ENCODE results near the gene ZNF532.

Gene ZNF532

GRCh38 chr18:58949031-58949430, 84.4 kb downstream of the ZNF532 start:
- Histone ChIP-seq H2BK5ac (ENCODE audit: low read length) (no peak overlapping the region), H3K4me2 (ENCODE audit: low read length) (no peak overlapping the region), H3K79me1 (ENCODE audit: low read length) (peaks cover 14% of the 10 kb centered on the region), H3K27me3 (ENCODE audit: insufficient read depth, low read length, poor library complexity) (no peaks in the 10 kb centered on the region), H3K79me2 (ENCODE audit: control insufficient read depth, insufficient read depth, low read length) (peaks cover 4% of the 10 kb centered on the region), H3K4me1 (ENCODE audit: control insufficient read depth, low read depth, low read length) (no peaks in the 10 kb centered on the region), H3K27ac (ENCODE audit: low read depth, low read length) (no peak overlapping the region), H2BK15ac (replicated peaks; ENCODE audit: low read depth) (no peak overlapping the region), H3K56ac (ENCODE audit: low read length) (no peak overlapping the region), H4K5ac (ENCODE audit: low read length) (no peak overlapping the region), H3K36me3 (ENCODE audit: control insufficient read depth, insufficient read depth, low read length) (peaks cover 10% of the 10 kb centered on the region), H4K8ac (ENCODE audit: low read depth, low read length) (no peak overlapping the region), H2BK120ac (ENCODE audit: low read depth, low read length) (no peak overlapping the region), H3K4me3 (ENCODE audit: low read length) (no peak overlapping the region), H3K23ac (ENCODE audit: low read length) (no peak overlapping the region), H3K4ac (ENCODE audit: low read depth, low read length) (no peak overlapping the region), H3K18ac (ENCODE audit: low read length) (no peak overlapping the region), H2AK5ac (ENCODE audit: low read length) (no peak overlapping the region), H3K9ac (ENCODE audit: low read length) (no peak overlapping the region)
- no peak for DNase-seq
- no CpG with 5 or more reads among the region's 1 CpG for WGBS (ENCODE audit: extremely low coverage, insufficient coverage, low lambda C conversion rate)

DNA sequence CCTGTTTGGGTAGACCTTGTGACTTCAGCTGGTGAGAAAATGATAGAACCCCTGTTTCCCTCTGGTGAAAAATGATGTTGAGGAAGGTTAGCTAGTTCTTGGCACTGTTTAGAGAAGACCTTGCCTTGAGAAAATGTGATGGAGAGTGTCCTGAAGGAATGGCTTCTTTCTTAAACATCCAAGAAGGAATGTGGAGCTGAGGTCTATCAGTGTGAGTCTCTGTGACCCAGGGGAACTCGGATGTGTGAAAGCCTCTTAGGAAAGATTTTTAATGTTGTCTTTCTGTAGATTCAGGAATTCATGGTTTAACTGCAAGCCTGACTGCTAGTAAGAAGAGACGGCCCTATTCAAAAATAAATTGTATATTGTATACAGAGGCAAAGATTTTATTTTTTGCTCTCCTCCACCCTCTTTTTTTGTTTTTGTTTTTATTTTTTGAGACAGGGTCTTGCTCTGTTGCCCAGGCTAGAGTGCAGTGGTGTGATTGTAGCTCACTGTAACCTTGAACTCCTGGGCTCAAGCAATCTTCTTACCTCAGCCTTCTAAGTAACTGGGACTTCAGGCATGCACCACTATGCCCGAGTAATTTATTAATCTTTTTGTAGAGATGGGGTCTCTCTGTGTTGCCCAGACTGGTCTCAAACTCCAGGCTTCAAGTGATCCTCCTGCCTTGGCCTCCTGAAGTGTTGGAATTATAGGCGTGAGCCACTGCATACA, 87.5 kb downstream of the ZNF532 start:
- Histone ChIP-seq H2BK5ac (ENCODE audit: low read length) (no peak overlapping the region), H3K4ac (ENCODE audit: low read depth, low read length) (no peak overlapping the region), H2BK120ac (ENCODE audit: low read depth, low read length) (no peak overlapping the region), H3K79me1 (ENCODE audit: low read length) (peaks cover 4% of the 10 kb centered on the region), H4K8ac (ENCODE audit: low read depth, low read length) (no peak overlapping the region), H3K56ac (ENCODE audit: low read length) (no peak overlapping the region), H2AK5ac (ENCODE audit: low read length) (no peak overlapping the region), H3K36me3 (ENCODE audit: control insufficient read depth, insufficient read depth, low read length) (peaks cover 6% of the 10 kb centered on the region), H3K9ac (ENCODE audit: low read length) (no peak overlapping the region), H3K4me1 (ENCODE audit: control insufficient read depth, low read depth, low read length) (no peaks in the 10 kb centered on the region), H3K27ac (ENCODE audit: low read depth, low read length) (no peak overlapping the region), H3K79me2 (ENCODE audit: control insufficient read depth, insufficient read depth, low read length) (no peaks in the 10 kb centered on the region), H3K4me2 (ENCODE audit: low read length) (no peak overlapping the region), H3K18ac (ENCODE audit: low read length) (no peak overlapping the region), H3K23ac (ENCODE audit: low read length) (no peak overlapping the region), H3K4me3 (ENCODE audit: low read length) (no peak overlapping the region), H3K27me3 (ENCODE audit: insufficient read depth, low read length, poor library complexity) (no peaks in the 10 kb centered on the region), H2BK15ac (replicated peaks; ENCODE audit: low read depth) (no peak overlapping the region), H4K5ac (ENCODE audit: low read length) (no peak overlapping the region)
- no CpG with 5 or more reads among the region's 4 CpGs for WGBS (ENCODE audit: extremely low coverage, insufficient coverage, low lambda C conversion rate)
- DNase-seq: no peak

GRCh38 chr18:58952858-58953257, 88.2 kb downstream of the ZNF532 start:
- Histone ChIP-seq H3K27ac (ENCODE audit: low read depth, low read length) (no peak overlapping the region), H3K23ac (ENCODE audit: low read length) (no peak overlapping the region), H3K36me3 (ENCODE audit: control insufficient read depth, insufficient read depth, low read length) (peaks cover 6% of the 10 kb centered on the region), H4K8ac (ENCODE audit: low read depth, low read length) (no peak overlapping the region), H3K79me2 (ENCODE audit: control insufficient read depth, insufficient read depth, low read length) (no peaks in the 10 kb centered on the region), H3K9ac (ENCODE audit: low read length) (no peak overlapping the region), H3K4me3 (ENCODE audit: low read length) (no peak overlapping the region), H3K18ac (ENCODE audit: low read length) (no peak overlapping the region), H4K5ac (ENCODE audit: low read length) (no peak overlapping the region), H3K4me2 (ENCODE audit: low read length) (no peak overlapping the region), H2BK5ac (ENCODE audit: low read length) (no peak overlapping the region), H3K4ac (ENCODE audit: low read depth, low read length) (no peak overlapping the region), H3K79me1 (ENCODE audit: low read length) (peaks cover 4% of the 10 kb centered on the region), H3K56ac (ENCODE audit: low read length) (no peak overlapping the region), H3K27me3 (ENCODE audit: insufficient read depth, low read length, poor library complexity) (no peaks in the 10 kb centered on the region), H3K4me1 (ENCODE audit: control insufficient read depth, low read depth, low read length) (no peaks in the 10 kb centered on the region), H2BK120ac (ENCODE audit: low read depth, low read length) (no peak overlapping the region), H2BK15ac (replicated peaks; ENCODE audit: low read depth) (no peak overlapping the region), H2AK5ac (ENCODE audit: low read length) (no peak overlapping the region)
- peak; percentile 71 for DNase-seq
- WGBS (ENCODE audit: extremely low coverage, insufficient coverage, low lambda C conversion rate): no CpG with 5 or more reads among the region's 3 CpGs

DNA sequence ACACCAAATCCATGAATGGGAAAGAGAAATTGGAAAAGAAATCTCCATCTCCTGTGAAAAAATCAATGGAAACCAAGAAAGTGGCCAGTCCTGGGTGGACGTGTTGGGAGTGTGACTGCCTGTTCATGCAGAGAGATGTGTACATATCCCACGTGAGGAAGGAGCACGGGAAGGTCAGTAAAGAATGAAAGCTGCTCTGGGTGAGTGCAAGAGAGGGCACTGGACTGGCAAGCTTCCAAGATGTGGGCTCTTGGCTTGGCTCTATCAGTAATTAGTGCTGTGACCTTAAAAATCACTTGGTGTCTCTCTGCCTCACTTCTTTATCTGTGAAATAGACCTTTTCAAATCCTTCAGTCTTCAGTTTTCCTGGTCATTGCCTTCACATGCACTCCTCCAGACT, 89.0 kb downstream of the ZNF532 start:
- no peak overlapping the region for H2BK15ac ChIP-seq (replicated peaks; ENCODE audit: low read depth)
- H3K18ac ChIP-seq (ENCODE audit: low read length): no peak overlapping the region
- no CpG with 5 or more reads among the region's 3 CpGs for WGBS (ENCODE audit: extremely low coverage, insufficient coverage, low lambda C conversion rate)
- H3K4me3 ChIP-seq (ENCODE audit: low read length): no peak overlapping the region
- no peak overlapping the region for H4K8ac ChIP-seq (ENCODE audit: low read depth, low read length)
- no peak overlapping the region for H2BK120ac ChIP-seq (ENCODE audit: low read depth, low read length)
- no peak overlapping the region for H3K23ac ChIP-seq (ENCODE audit: low read length)
- peaks cover 4% of the 10 kb centered on the region for H3K79me1 ChIP-seq (ENCODE audit: low read length)
- H2BK5ac ChIP-seq (ENCODE audit: low read length): no peak overlapping the region
- H3K27me3 ChIP-seq (ENCODE audit: insufficient read depth, low read length, poor library complexity): no peaks in the 10 kb centered on the region
- H3K9ac ChIP-seq (ENCODE audit: low read length): no peak overlapping the region
- no peak overlapping the region for H4K5ac ChIP-seq (ENCODE audit: low read length)
- H3K4me2 ChIP-seq (ENCODE audit: low read length): no peak overlapping the region
- H3K4ac ChIP-seq (ENCODE audit: low read depth, low read length): no peak overlapping the region
- H2AK5ac ChIP-seq (ENCODE audit: low read length): no peak overlapping the region
- H3K27ac ChIP-seq (ENCODE audit: low read depth, low read length): no peak overlapping the region
- no peak overlapping the region for H3K56ac ChIP-seq (ENCODE audit: low read length)
- no peaks in the 10 kb centered on the region for H3K79me2 ChIP-seq (ENCODE audit: control insufficient read depth, insufficient read depth, low read length)
- peaks cover 5% of the 10 kb centered on the region for H3K36me3 ChIP-seq (ENCODE audit: control insufficient read depth, insufficient read depth, low read length)
- DNase-seq: no peak
- no peaks in the 10 kb centered on the region for H3K4me1 ChIP-seq (ENCODE audit: control insufficient read depth, low read depth, low read length)

DNA sequence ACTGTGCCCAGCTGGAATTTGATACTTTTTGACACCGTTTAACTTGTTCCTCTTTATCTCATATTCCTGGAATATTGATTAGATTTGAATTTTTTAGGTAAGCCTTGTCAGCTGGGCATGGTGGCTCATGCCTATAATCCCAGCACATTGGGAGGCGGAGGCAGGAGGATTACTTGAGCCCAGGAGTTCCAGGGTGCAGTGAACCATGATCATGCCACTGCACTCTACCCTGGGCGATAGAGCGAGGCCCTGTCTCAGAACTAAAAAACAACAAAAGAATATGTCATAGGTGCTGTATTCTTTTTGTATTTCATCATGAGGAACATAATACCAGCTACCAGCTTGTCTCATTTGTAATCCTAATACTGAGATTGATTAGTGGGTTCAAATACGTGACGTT, 90.3 kb downstream of the ZNF532 start:
- no peak overlapping the region for H2BK120ac ChIP-seq (ENCODE audit: low read depth, low read length)
- no peak overlapping the region for H3K27ac ChIP-seq (ENCODE audit: low read depth, low read length)
- no peak overlapping the region for H3K9ac ChIP-seq (ENCODE audit: low read length)
- no peaks in the 10 kb centered on the region for H3K27me3 ChIP-seq (ENCODE audit: insufficient read depth, low read length, poor library complexity)
- H2AK5ac ChIP-seq (ENCODE audit: low read length): no peak overlapping the region
- no peak for DNase-seq
- no peak overlapping the region for H2BK15ac ChIP-seq (replicated peaks; ENCODE audit: low read depth)
- WGBS (ENCODE audit: extremely low coverage, insufficient coverage, low lambda C conversion rate): no CpG with 5 or more reads among the region's 6 CpGs
- no peak overlapping the region for H3K56ac ChIP-seq (ENCODE audit: low read length)
- H3K4ac ChIP-seq (ENCODE audit: low read depth, low read length): no peak overlapping the region
- H3K4me3 ChIP-seq (ENCODE audit: low read length): no peak overlapping the region
- H3K79me1 ChIP-seq (ENCODE audit: low read length): peaks cover 3% of the 10 kb centered on the region
- H3K23ac ChIP-seq (ENCODE audit: low read length): no peak overlapping the region
- H3K4me2 ChIP-seq (ENCODE audit: low read length): no peak overlapping the region
- H3K18ac ChIP-seq (ENCODE audit: low read length): no peak overlapping the region
- H4K5ac ChIP-seq (ENCODE audit: low read length): no peak overlapping the region
- H2BK5ac ChIP-seq (ENCODE audit: low read length): no peak overlapping the region
- H4K8ac ChIP-seq (ENCODE audit: low read depth, low read length): no peak overlapping the region
- no peaks in the 10 kb centered on the region for H3K79me2 ChIP-seq (ENCODE audit: control insufficient read depth, insufficient read depth, low read length)
- no peaks in the 10 kb centered on the region for H3K4me1 ChIP-seq (ENCODE audit: control insufficient read depth, low read depth, low read length)
- H3K36me3 ChIP-seq (ENCODE audit: control insufficient read depth, insufficient read depth, low read length): peaks cover 3% of the 10 kb centered on the region

DNA sequence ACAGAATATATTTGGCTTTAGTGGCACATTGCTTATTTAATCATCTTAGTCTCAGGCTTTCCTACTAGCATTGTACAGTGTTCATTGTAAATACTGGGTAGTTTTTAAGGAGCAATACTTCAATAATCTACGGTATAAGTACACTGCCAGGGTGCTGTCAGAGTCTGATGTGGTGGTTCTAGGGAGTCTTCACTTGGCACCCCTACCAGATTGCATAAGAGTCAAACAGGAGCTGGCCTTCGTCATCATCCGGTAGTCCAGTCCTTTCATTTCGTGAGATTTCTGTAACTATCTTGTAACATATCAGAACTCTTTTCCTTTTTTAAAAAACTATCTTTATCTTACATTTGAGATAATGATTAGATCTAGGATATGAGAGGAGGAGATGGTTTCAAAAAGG, 91.1 kb downstream of the ZNF532 start:
- Histone ChIP-seq H3K56ac (ENCODE audit: low read length) (no peak overlapping the region), H3K36me3 (ENCODE audit: control insufficient read depth, insufficient read depth, low read length) (peaks cover 3% of the 10 kb centered on the region), H3K79me1 (ENCODE audit: low read length) (peaks cover 5% of the 10 kb centered on the region), H3K79me2 (ENCODE audit: control insufficient read depth, insufficient read depth, low read length) (no peaks in the 10 kb centered on the region), H3K27me3 (ENCODE audit: insufficient read depth, low read length, poor library complexity) (no peaks in the 10 kb centered on the region), H3K4me1 (ENCODE audit: control insufficient read depth, low read depth, low read length) (no peaks in the 10 kb centered on the region), H4K5ac (ENCODE audit: low read length) (no peak overlapping the region), H3K4me2 (ENCODE audit: low read length) (no peak overlapping the region), H4K8ac (ENCODE audit: low read depth, low read length) (no peak overlapping the region), H2AK5ac (ENCODE audit: low read length) (no peak overlapping the region), H3K4ac (ENCODE audit: low read depth, low read length) (no peak overlapping the region), H3K23ac (ENCODE audit: low read length) (no peak overlapping the region), H3K27ac (ENCODE audit: low read depth, low read length) (no peak overlapping the region), H2BK5ac (ENCODE audit: low read length) (no peak overlapping the region), H3K4me3 (ENCODE audit: low read length) (no peak overlapping the region), H2BK120ac (ENCODE audit: low read depth, low read length) (no peak overlapping the region), H2BK15ac (replicated peaks; ENCODE audit: low read depth) (no peak overlapping the region), H3K18ac (ENCODE audit: low read length) (no peak overlapping the region), H3K9ac (ENCODE audit: low read length) (no peak overlapping the region)
- WGBS (ENCODE audit: extremely low coverage, insufficient coverage, low lambda C conversion rate): 100% methylated on average over 1 of the region's 4 CpGs
- no peak for DNase-seq

Data from mesendoderm (in vitro differentiated cells).